Endodermal cell (in vitro differentiated cells): ENCODE data around the gene SRD5A1. TPM values are rescaled to one million over a fixed set of nuclear protein-coding genes. Genes with fewer than 3 reads are reported as not detected.

Experiments
- DNase-seq: peaks from one replicate; pipeline ENCODE4 v3.0.0-alpha.2; 2017
- H3K27ac ChIP-seq: 2 replicates; pipeline ENCODE4 v1.5.1; 2013; ENCODE audit warnings: mild to moderate bottlenecking, low read depth, low read length, moderate library complexity
- H3K27me3 ChIP-seq: 2 replicates; pipeline ENCODE4 v1.6.1; 2013; ENCODE audit warnings: mild to moderate bottlenecking, low read length, moderate library complexity; ENCODE audit not compliant: insufficient read depth, control insufficient read depth, poor library complexity, severe bottlenecking
- H3K36me3 ChIP-seq: 2 replicates; pipeline ENCODE4 v1.7.0; 2013; ENCODE audit warnings: mild to moderate bottlenecking, low read length, moderate library complexity; ENCODE audit not compliant: control insufficient read depth, insufficient read depth
- H3K4me1 ChIP-seq: one replicate; pipeline ENCODE4 v1.7.0; 2013; ENCODE audit warnings: low read length; ENCODE audit not compliant: control insufficient read depth, insufficient read depth
- H3K4me3 ChIP-seq: 2 replicates; pipeline ENCODE4 v1.5.1; 2013; ENCODE audit warnings: mild to moderate bottlenecking, low read length, moderate library complexity
- H3K9ac ChIP-seq: 2 replicates; pipeline ENCODE4 v1.6.1; 2013; ENCODE audit warnings: mild to moderate bottlenecking, low read length, moderate library complexity; ENCODE audit not compliant: poor library complexity, severe bottlenecking; ENCODE audit errors: extremely low read depth
- H3K9me3 ChIP-seq: 2 replicates; pipeline ENCODE4 v1.6.1; 2013; ENCODE audit warnings: mild to moderate bottlenecking, low read length, moderate library complexity; ENCODE audit not compliant: control insufficient read depth
- H3K27ac Mint-ChIP-seq: 2 replicates; pipeline ENCODE4 v1.8.0; 2020; ENCODE audit warnings: mixed read lengths
- H3K27me3 Mint-ChIP-seq: 2 replicates; pipeline ENCODE4 v1.8.0; 2021; ENCODE audit warnings: mild to moderate bottlenecking, mixed read lengths; ENCODE audit not compliant: insufficient read depth
- H3K36me3 Mint-ChIP-seq: 2 replicates; pipeline ENCODE4 v1.8.0; 2020; ENCODE audit warnings: low read depth, mixed read lengths
- H3K4me1 Mint-ChIP-seq: 2 replicates; pipeline ENCODE4 v1.8.0; 2020; ENCODE audit warnings: mixed read lengths
- H3K4me3 Mint-ChIP-seq: 2 replicates; pipeline ENCODE4 v1.8.0; 2020; ENCODE audit warnings: mild to moderate bottlenecking, moderate library complexity, mixed read lengths
- H3K9me3 Mint-ChIP-seq: 2 replicates; pipeline ENCODE4 v1.8.0; 2020; ENCODE audit warnings: mild to moderate bottlenecking, mixed read lengths
- CTCF ChIP-seq: fragments of 200-600 bp; sonication (generic); conservative IDR thresholded peaks from 2 replicates; pipeline ENCODE4 v1.5.0; 2021; ENCODE audit warnings: antibody characterized with exemption, mild to moderate bottlenecking
- WGBS, 2 experiments: methylation state at CpG; one replicate each; pipeline versions ENCODE4 v1.1.5 to v1.1.7; 2013; ENCODE audit warnings: missing lambda C conversion rate in 2 of 2, mixed read lengths in 1 of 2; ENCODE audit not compliant: insufficient coverage in 1 of 2, insufficient read length in 1 of 2; 5-methylcytosine and 5-hydroxymethylcytosine counted together
- total RNA-seq, 2 donors: library from RNA; stranded (reverse); fragmentation: NEBNext Ultra II Directional in 1 of 2; extraction: Animal tissue kit (Norgen Biotek cat#: 25700) in 1 of 2; gene quantifications; 2 replicates in 1 of 2; 3 replicates in 1 of 2; pipeline ENCODE4 v1.2.1, GENCODE V29; 2021

Gene SRD5A1
- total RNA-seq, 2 donors from 2014 or later: 15.0 to 16.2 TPM

- H3K4me3 Mint-ChIP-seq: no peak overlapping the region
- H3K4me1 ChIP-seq: no peaks in the 10 kb centered on the region
- H3K27me3 ChIP-seq: no peaks in the 10 kb centered on the region
- WGBS, 2 experiments: 97% methylated on average over 5 of the region's 5 CpGs
- no peak overlapping the region for H3K27ac Mint-ChIP-seq
- peaks cover 44% of the 10 kb centered on the region for H3K36me3 Mint-ChIP-seq
- peaks cover 53% of the 10 kb centered on the region for H3K36me3 ChIP-seq
- H3K9me3 ChIP-seq: no peaks in the 10 kb centered on the region
- DNase-seq: no peak
- no peaks in the 10 kb centered on the region for H3K9me3 Mint-ChIP-seq
- no peaks in the 10 kb centered on the region for H3K27me3 Mint-ChIP-seq
- TF ChIP-seq CTCF: no peak
- no peak overlapping the region for H3K9ac ChIP-seq
- H3K4me1 Mint-ChIP-seq: no peaks in the 10 kb centered on the region
- H3K27ac ChIP-seq: no peak overlapping the region
- no peak overlapping the region for H3K4me3 ChIP-seq
Observed at GRCh38 chr5:6656680-6657079, 23.4 kb downstream of the SRD5A1 start.

DNA sequence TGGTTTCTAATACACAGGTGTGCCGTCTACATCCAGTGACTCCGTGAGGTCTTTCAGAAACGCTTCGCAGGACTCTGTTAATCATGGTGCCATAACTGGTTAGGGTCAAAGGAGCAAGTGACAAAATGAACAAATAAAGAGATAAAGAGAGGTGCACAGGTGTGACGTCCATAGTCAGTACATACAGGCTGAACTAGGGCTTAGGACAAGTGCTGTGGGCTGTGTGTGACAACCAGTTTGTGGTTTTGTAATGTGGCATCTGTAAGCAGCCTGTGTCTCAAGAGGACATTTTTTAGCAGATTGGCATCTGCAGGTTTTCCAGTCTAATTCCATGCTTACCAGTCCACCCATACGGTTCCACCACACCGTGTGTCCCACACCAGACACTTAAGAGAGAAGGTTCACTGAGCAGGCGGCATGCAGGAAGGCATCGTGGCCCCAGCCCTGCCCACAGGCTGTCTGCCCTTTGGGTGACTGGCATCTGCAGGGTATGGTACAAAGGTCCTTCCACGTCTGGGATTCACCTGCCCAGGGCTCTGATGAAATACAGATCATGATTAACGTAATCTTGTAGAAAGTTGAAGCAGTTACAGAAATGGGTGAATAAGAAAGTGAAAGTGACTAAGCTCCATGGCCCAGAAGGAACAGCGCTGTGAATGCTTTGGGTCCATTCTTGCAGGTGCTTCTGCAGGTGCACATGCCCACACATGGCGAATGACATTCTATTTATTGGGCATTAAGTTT, 26.9 kb downstream of the SRD5A1 start:
- H3K9me3 ChIP-seq: no peaks in the 10 kb centered on the region
- WGBS, 2 experiments: 94 to 96% methylated on average over 9 to 13 of the region's 13 CpGs
- no peak for DNase-seq
- H3K27me3 ChIP-seq: no peaks in the 10 kb centered on the region
- H3K4me3 ChIP-seq: no peak overlapping the region
- Mint-ChIP-seq H3K36me3 (peaks cover 44% of the 10 kb centered on the region), H3K27me3 (no peaks in the 10 kb centered on the region), H3K27ac (no peak overlapping the region), H3K4me1 (no peaks in the 10 kb centered on the region), H3K4me3 (no peak overlapping the region), H3K9me3 (no peaks in the 10 kb centered on the region)
- H3K27ac ChIP-seq: no peak overlapping the region
- H3K36me3 ChIP-seq: peaks cover 39% of the 10 kb centered on the region
- no peak overlapping the region for H3K9ac ChIP-seq
- H3K4me1 ChIP-seq: no peaks in the 10 kb centered on the region
- no peak for TF ChIP-seq CTCF

GRCh38 chr5:6660688-6661087, 27.4 kb downstream of the SRD5A1 start:
- H3K36me3 ChIP-seq: peaks cover 33% of the 10 kb centered on the region
- no peak for DNase-seq
- Mint-ChIP-seq H3K27ac (peak overlapping the region; percentile 13), H3K4me1 (no peaks in the 10 kb centered on the region), H3K9me3 (no peaks in the 10 kb centered on the region), H3K4me3 (no peak overlapping the region), H3K36me3 (peaks cover 38% of the 10 kb centered on the region), H3K27me3 (no peaks in the 10 kb centered on the region)
- TF ChIP-seq CTCF: no peak
- WGBS, 2 experiments: 87 to 95% methylated on average over 3 of the region's 3 CpGs
- H3K27me3 ChIP-seq: no peaks in the 10 kb centered on the region
- H3K9ac ChIP-seq: no peak overlapping the region
- no peak overlapping the region for H3K4me3 ChIP-seq
- no peaks in the 10 kb centered on the region for H3K4me1 ChIP-seq
- no peaks in the 10 kb centered on the region for H3K9me3 ChIP-seq
- H3K27ac ChIP-seq: no peak overlapping the region
